HG02943 (cell line): ENCODE results near the gene KIR2DL1.
"Not testable (repeated sequence)": the region's sequence is repeated elsewhere in the genome, so short reads cannot be mapped to it uniquely, and the experiment has no call there.

Experiments
- ATAC-seq: cut with Tn5 transposase; IDR thresholded peaks from one replicate; pipeline ENCODE4 v1.9.1; 2021; ENCODE audit warnings: mild to moderate bottlenecking, low read depth, moderate library complexity; ENCODE audit not compliant: unreplicated experiment

KIR2DL1 gene

DNA sequence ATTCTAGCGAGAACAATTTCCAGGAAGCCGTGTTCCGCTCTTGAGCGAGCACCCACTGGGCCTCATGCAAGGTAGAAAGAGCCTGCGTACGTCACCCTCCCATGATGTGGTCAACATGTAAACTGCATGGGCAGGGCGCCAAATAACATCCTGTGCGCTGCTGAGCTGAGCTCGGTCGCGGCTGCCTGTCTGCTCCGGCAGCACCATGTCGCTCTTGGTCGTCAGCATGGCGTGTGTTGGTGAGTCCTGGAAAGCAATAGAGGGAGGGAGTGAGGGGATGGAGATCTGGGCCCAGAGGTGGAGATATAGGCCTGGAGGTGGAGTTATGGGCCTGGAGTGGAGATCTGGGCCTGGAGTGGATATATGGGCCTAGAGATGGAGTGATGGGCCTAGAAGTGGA lies at the start of gene KIR2DL1:
TSS of gene KIR2DL1 (plus strand) at position 148 of the 400 bp plus-strand sequence. CDS start at position 206, 58 bp downstream.
- ATAC-seq: not testable (repeated sequence)

DNA sequence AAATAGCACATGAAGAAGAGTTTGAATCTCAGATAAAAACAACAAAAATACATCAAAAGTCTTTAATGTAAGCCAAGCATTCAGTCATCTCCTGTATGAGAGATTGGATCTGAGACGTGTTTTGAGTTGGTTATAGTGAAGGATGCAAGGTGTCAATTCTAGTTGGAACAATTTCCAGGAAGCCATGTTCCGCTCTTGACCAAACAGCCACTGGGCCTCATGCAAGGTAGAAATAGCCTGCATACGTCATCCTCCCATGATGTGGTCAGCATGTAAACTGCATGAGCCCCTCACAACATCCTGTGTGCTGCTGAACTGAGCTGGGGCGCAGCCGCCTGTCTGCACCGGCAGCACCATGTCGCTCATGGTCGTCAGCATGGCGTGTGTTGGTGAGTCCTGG lies 45.5 kb upstream of the KIR2DL1 start, which contains the start of gene KIR3DL3:
TSS of gene KIR3DL3 (plus strand) at position 301 of the 400 bp plus-strand sequence. CDS start at position 356, 55 bp downstream.
- ATAC-seq: no peak

DNA sequence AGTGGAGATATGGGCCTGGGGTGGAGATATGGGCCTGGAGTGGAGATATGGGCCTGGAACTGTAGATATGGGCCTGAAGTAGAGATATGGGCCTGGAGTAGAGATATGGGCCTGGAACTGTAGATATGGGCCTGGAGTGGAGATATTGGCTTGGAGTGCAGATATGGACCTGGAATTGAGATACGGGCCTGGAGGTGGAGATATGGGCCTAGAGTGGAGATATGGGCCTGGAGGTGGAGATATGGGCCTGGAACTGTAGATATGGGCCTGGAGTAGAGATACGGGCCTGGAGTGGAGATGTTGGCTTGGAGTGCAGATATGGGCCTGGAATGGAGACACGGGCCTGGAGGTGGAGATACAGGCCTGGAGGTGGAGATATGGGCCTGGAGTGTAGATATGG lies 44.9 kb upstream of the KIR2DL1 start:
- no peak for ATAC-seq

DNA sequence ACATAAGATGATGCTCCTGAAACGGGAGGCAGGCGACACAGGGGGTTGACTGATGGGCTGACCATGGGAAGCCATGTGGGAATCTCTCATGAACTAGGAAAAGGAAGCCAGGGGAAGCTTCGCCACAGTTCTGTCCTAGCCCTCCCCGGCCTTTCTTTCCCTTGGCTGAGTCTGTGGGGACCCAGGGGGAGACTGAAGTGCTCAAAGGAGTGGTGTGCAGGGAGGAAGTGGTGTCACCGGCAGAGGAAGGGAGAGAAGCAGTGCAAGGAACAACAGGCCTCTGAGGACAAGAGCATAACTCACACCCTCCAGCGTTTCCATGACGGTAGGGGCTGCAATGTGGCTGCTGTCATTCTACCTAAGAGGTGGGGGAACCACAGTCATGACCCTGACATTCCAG lies 44.3 kb upstream of the KIR2DL1 start:
- no peak for ATAC-seq

DNA sequence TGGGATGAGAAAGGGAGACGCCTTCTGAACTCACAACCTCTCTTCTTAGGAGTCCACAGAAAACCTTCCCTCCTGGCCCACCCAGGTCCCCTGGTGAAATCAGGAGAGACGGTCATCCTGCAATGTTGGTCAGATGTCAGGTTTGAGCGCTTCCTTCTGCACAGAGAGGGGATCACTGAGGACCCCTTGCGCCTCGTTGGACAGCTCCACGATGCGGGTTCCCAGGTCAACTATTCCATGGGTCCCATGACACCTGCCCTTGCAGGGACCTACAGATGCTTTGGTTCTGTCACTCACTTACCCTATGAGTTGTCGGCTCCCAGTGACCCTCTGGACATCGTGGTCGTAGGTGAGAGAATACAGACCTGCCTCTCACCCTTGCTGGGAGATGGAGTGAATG lies 42.0 kb upstream of the KIR2DL1 start:
- no peak for ATAC-seq

DNA sequence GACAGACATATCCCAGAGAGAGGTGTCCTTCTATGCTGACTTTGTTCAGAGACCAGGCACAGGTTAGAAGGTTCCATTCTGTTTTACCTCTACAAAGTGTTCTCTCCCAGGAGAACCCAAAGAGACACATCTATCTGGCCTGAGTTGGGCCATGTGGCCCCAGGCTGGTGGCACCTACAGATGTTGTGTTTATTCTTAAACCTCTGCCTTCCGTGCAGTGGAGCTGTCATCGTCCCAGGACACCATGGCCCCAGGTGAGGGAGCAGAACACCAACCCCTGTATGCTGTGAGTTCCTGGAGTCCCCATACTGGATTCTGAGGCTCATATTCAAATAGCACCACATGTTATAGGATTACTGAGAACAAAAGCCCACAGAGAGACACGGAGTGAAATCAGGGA lies 41.4 kb upstream of the KIR2DL1 start:
- ATAC-seq: no peak

DNA sequence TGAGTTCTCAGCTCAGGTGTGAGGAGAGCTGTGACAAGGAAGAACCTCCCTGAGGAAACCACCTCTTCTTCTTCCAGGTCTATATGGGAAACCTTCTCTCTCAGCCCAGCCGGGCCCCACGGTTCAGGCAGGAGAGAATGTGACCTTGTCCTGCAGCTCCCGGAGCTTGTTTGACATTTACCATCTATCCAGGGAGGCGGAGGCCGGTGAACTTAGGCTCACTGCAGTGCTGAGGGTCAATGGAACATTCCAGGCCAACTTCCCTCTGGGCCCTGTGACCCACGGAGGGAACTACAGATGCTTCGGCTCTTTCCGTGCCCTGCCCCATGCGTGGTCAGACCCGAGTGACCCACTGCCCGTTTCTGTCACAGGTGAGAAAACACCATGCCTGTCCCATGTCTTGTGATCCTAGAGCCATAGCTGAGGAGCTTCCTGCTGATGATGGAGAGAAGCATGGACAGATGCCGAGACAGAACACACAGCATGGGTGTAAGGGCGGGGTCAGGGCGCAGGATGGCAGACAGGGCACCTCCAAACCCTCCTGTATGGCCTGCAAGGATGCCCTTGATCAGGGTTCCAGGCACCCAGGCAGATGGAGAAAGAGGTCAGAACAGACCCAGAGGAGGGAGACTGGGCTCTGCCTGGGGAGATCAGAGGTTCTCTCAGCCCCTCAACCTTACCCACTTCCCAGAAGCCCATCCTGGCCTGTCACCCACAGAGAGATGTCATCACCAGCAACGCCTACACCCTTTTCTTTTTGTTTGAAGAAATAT lies 40.0 kb upstream of the KIR2DL1 start:
- ATAC-seq: no peak

DNA sequence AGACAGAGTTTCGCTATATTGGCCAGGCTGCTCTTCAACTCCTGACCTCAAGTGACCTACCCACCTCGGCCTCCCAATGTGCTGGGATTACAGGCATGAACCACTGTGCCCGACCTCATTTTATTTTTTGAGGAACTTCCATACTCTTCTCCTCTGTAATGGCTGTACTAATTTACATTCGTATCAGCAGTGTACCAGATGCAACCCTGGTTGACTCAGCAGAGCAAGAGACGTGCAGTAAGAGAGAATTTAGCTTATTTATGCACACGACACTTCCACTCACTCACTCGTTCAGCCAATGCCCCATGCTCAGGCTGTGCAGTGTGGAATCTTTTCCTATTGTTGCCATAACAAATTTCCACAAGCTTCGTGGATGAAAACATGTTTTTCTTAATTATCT lies 38.4 kb upstream of the KIR2DL1 start:
- ATAC-seq: no peak

DNA sequence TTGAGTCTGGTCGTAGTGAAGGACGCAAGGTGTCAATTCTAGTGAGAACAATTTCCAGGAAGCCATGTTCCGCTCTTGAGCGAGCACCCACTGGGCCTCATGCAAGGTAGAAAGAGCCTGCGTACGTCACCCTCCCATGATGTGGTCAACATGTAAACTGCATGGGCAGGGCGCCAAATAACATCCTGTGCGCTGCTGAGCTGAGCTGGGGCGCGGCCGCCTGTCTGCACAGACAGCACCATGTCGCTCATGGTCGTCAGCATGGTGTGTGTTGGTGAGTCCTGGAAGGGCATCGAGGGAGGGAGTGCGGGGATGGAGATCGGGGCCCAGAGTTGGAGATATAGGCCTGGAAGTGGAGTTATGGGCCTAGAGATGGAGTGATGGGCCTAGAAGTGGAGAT lies 31.3 kb upstream of the KIR2DL1 start, which contains the start of gene KIR2DL3:
TSS of gene KIR2DL3 (plus strand) at position 208 of the 400 bp plus-strand sequence. CDS start at position 241, 33 bp downstream.
- not testable (repeated sequence) for ATAC-seq

DNA sequence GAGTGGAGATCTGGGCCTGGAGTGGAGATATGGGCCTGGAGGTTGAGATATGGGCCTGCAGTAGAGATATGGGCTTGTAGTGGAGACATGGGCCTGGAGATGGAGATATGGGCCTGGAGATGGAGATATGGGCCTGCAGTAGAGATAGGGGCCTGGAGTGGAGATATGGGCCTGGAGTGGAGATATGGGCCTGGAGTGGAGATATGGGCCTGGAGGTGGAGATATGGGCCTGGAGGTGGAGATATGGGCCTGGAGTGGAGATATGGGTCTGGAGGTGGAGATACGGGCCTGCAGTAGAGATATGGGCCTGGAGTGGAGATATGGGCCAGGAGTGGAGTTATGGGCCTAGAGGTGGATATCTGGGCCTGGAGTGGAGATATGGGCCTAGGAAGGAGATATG lies 30.9 kb upstream of the KIR2DL1 start:
- no peak for ATAC-seq

DNA sequence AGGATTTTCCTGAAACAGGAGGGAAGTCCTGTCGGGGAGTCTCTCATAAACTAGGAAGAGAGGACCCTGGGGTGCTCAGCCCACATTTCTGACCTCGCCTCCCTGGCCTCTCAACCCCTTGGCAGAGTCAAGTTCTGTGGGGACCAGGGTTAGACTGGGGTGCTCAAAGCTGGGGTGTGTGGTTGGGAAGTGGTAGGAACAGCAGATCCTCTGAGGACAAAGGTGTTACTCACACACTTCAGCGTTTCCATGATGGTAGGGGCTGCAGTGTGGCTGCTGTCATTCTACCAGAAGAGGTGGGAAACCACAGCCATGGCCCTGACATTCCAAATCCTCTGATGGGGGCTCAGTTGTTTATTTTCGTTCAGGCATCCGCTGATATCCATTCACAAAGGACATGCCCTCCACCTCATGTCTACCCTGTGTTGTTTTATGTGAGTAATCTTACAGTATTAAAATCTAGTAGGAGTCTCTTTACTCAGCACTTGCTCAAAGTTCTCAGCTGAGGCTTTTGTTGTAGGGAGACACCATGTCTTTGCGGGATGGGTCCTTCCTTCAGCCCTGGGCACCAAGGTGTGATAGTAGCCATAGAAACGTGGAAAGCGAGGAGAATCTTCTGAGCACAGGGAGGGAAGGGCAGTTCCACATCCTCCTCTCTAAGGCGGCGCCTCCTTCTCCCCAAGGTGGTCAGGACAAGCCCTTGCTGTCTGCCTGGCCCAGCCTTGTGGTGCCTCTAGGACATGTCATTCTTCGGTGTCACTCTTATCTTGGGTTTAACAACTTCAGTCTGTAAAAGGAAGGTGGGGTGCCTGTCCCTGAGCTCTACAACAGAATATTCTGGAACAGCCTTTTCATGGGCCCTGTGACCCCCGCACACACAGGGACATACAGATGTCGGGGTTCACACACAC lies 29.8 kb upstream of the KIR2DL1 start:
- no peak for ATAC-seq

DNA sequence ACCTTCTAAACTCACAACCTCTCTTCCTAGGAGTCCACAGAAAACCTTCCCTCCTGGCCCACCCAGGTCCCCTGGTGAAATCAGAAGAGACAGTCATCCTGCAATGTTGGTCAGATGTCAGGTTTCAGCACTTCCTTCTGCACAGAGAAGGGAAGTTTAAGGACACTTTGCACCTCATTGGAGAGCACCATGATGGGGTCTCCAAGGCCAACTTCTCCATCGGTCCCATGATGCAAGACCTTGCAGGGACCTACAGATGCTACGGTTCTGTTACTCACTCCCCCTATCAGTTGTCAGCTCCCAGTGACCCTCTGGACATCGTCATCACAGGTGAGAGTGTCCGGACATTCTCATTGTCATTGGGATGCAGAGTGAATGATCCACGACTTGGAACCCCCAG lies 27.6 kb upstream of the KIR2DL1 start:
- not testable (repeated sequence) for ATAC-seq

DNA sequence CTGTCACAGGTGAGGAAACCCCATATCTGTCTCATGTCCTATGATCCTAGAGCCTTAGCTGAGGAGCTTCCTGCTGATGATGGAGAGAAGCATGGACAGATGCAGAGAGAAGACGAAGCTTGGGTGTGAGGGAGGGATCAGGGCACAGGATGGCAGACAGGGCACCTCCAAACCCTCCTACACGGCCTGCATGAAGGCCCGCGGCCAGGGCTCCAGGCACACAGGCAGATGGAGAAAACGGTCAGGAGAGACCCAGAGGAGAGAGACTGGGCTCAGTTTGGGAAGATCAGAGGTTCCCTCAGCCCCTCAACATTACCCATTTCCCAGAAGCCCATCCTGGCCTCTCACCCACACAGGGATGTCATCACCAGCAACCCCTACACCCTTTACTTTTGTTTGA lies 25.5 kb upstream of the KIR2DL1 start:
- ATAC-seq: not testable (repeated sequence)

DNA sequence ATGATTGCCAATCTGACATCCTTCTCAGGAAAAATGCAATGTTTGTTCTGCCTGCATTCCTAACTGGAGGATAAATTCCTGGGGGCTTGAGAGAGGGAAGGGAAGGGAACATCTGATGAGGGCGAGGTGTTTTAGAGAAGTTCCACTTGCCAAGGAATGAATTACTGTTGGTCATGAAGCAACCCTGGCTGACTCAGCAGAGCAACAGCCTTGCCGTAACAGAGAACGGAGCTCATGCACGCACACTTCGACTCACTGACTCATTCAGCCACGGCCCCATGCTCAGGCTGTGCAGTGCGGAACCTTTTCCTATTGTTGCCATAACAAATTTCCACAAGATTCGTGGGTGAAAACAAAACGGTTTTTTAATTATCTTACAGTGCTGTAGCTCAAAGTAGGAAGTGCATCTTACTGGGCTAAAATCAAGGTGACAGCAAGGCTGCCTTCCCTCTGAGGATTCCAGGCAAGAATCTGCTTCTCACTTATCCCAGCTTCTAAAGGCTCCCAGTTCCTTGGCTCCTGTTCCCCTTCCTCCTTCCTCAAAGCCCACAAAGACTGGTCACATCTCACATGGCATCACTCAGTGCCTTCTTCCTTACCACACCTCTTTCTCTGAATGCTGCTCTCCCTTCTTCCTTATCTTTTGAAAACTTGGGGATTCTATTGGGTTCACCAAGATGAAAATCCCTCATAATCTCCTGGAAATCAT lies 21.8 kb upstream of the KIR2DL1 start:
- not testable (repeated sequence) for ATAC-seq

DNA sequence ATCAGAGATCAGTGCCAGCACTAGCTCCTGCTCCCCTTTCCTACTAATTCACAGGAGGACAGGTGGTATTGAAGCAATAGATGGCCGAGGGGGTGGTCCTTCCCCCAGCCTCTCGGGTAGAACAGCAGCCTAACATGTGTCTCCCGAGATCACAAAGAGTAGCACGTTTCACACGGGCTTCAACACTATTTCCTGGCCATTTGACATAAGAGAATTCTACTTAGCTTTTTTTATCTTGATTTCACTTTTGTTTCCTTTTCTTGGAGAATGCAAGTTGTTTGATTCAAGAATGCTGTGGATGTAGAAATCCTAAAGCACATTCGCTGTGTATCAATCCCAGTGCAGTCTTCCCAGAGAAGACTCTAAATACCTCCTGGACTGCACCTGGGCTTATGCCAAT lies 19.3 kb upstream of the KIR2DL1 start:
- ATAC-seq: not testable (repeated sequence)

DNA sequence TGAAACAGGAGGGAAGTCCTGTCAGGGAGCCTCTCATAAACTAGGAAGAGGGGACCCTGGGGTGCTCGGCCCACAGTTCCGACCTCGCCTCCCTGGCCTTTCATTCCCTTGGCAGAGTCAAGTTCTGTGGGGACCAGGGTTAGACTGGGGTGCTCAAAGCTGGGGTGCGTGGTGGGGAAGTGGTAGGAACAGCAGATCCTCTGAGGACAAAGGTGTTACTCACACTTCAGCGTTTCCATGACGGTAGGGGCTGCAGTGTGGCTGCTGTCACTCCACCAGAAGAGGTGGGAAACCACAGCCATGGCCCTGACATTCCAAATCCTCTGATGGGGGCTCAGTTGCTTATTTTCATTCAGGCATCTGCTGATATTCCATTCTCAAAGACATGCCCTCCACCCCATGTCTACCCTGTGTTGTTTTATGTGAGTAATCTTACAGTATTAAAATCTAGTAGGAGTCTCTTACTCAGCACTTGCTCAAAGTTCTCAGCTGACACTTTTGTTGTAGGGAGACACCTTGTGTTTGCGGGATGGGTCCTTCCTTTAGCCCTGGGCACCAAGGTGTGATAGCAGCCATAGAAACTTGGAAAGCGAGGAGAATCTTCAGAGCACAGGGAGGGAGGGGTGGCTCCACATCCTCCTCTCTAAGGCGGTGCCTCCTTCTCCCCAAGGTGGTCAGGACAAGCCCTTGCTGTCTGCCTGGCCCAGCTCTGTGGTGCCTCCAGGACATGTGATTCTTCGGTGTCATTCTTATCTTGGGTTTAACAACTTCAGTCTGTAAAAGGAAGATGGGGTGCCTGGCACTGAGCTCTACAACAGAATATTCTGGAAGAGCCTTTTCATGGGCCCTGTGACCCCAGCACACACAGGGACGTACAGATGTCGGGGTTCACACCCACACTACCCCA lies 13.1 kb upstream of the KIR2DL1 start:
- not testable (repeated sequence) for ATAC-seq

DNA sequence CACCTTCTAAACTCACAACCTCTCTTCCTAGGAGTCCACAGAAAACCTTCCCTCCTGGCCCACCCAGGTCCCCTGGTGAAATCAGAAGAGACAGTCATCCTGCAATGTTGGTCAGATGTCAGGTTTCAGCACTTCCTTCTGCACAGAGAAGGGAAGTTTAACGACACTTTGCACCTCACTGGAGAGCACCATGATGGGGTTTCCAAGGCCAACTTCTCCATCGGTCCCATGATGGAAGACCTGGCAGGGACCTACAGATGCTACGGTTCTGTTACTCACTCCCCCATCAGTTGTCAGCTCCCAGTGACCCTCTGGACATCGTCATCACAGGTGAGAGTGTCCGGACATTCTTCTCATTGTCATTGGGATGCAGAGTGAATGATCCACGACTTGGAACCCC lies 11.0 kb upstream of the KIR2DL1 start:
- not testable (repeated sequence) for ATAC-seq

DNA sequence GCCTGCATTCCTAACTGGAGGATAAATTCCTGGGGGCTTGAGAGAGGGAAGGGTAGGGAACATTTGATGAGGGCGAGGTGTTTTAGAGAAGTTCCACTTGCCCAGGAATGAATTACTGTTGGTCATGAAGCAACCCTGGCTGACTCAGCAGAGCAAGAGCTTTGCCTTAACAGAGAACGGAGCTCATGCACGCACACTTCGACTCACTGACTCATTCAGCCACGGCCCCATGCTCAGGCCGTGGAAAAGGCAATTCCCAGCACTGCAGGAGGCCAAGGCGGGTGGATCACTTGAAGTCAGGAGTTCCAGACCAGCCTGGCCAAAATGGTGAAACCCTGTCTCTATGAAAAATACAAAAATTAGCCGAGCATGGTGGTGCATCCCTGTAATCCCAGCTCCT lies 5.4 kb upstream of the KIR2DL1 start:
- not testable (repeated sequence) for ATAC-seq

DNA sequence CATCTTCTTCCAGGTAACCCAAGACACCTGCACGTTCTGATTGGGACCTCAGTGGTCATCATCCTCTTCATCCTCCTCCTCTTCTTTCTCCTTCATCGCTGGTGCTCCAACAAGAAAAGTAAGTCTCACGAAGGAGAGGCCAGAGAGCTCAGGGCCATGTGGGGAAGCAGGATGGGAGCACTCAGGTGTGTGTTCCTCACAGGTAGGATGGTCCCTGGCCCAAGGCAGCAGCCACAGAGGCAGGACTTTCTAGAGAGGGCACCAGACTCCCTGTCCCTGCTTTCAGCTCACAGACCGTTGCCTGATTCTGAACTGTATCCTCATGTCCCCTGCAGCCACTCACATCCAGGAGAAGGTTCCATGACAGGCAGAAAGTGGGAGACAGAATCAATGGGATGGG lies 3.1 kb upstream of the KIR2DL1 start:
- not testable (repeated sequence) for ATAC-seq

DNA sequence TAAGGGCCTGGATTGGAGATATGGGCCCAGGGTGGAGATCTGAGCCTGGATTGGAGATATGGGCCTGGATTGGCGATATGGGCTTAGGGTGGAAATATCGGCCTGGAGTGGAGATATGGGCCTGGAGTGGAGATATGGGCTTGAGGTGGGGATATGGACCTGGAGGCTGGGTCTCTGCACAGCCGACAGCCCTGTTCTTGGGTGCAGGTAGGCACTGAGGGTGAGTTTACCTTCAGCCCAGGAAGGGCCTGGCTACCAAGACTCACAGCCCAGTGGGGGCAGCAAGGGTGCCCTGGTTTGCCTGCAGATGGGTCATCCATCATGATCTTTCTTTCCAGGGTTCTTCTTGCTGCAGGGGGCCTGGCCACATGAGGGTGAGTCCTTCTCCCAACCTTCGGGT lies 918 bp downstream of the KIR2DL1 start:
- ATAC-seq: not testable (repeated sequence)
